AG09309 (cell line): ENCODE measurements around the gene KIFC3.

ENCODE experiments used
- DNase-seq: peaks from one replicate; pipeline ENCODE4 v3.0.0-alpha.2; 2010; ENCODE audit warnings: low read depth
- H3K4me3 ChIP-seq: 2 replicates; pipeline ENCODE4 v1.5.1; 2011; ENCODE audit warnings: mild to moderate bottlenecking, low read depth, low read length, moderate library complexity; ENCODE audit not compliant: control insufficient read depth
- TF ChIP-seq, protein P1 (sequence below): IDR thresholded peaks from 2 replicates; pipeline ENCODE4 v1.5.1; 2011; ENCODE audit warnings: mild to moderate bottlenecking, low read depth, low read length, inconsistent platforms; ENCODE audit not compliant: insufficient read depth, control insufficient read depth; ENCODE audit errors: missing control alignments

The KIFC3 gene

DNA sequence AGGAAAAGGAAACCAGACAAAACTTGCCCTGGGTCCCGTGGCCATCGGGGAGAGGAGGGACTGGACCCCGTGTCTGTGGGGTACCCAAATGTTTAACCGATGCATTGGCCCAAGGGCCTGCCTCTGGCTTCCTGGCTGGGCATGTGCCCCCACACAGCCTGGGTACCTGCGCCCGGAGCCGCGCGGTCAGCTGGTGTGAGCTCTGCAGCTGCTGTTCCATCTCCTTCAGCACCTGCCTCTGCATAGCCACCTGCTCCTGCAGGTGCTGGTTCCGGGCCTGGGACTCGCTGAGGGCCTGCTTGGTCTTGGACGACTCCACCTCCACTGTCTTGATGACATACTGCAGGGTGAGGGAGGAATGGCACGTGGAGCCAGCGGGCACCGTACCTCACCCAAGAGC, 31.9 kb downstream of the KIFC3 start:
- DNase-seq: no peak
- no peak overlapping the region for H3K4me3 ChIP-seq
- TF ChIP-seq, protein P1, sequence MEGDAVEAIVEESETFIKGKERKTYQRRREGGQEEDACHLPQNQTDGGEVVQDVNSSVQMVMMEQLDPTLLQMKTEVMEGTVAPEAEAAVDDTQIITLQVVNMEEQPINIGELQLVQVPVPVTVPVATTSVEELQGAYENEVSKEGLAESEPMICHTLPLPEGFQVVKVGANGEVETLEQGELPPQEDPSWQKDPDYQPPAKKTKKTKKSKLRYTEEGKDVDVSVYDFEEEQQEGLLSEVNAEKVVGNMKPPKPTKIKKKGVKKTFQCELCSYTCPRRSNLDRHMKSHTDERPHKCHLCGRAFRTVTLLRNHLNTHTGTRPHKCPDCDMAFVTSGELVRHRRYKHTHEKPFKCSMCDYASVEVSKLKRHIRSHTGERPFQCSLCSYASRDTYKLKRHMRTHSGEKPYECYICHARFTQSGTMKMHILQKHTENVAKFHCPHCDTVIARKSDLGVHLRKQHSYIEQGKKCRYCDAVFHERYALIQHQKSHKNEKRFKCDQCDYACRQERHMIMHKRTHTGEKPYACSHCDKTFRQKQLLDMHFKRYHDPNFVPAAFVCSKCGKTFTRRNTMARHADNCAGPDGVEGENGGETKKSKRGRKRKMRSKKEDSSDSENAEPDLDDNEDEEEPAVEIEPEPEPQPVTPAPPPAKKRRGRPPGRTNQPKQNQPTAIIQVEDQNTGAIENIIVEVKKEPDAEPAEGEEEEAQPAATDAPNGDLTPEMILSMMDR: no peak

DNA sequence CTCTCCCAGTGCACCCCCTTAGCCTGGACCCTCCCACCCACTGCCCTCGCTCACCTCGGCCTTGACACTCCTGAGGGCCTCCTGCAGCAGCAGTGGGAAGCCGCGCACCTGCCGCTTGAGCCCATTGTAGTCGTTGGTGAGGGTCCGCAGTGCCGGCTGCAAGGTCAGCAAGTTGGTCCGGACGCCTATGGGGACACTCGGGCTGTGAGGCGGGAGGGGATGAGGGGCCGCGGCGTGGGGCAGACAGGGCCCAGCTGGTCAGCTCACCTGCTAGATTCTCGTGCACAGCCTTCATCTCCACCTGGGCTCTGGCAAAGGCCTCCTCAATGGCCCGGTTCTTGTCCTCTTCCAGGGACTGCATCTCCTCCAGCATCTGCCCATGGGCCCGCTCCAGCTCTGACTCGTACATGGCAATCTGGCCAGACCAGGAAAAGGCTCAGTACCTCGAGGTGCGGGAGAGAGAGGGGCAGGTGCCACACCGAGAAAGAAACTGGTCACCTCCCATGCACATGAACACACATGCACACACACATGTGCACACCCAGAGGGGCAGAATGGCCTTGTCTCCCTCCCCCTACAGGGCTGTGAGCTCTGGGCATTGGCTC, 32.6 kb downstream of the KIFC3 start:
- TF ChIP-seq, protein P1: no peak
- no peak overlapping the region for H3K4me3 ChIP-seq
- DNase-seq: no peak

DNA sequence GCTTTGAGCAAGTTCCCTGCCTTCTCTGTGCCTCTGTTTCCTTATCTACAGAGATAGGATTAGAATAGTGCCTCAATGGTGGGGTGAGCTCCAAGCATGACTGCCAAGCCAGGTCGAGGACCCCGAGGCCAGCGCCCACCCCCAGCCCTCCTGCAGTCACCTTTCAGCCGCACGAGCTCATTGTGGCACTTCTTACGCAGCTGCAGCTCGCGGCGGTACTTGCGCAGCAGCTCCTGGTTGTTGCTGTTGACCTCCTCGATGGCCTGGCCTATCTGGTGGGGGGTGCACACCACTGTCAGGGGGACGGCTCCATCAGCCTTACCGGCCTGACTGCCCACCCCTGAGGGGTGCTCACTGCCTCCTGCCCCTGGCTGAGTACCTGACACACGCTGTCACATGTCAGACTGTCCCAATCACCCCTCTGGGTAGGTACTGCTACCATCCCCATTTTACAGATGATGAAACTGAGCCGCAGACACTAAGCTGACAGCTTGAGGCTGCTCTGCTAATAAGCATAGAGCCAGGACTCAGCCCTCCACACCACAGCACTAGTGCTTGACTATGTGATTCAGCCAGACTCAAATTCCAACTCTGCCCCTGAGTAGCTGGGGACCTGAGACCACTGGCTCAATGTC, 35.5 kb downstream of the KIFC3 start:
- TF ChIP-seq, protein P1: no peak
- no peak for DNase-seq
- no peak overlapping the region for H3K4me3 ChIP-seq

DNA sequence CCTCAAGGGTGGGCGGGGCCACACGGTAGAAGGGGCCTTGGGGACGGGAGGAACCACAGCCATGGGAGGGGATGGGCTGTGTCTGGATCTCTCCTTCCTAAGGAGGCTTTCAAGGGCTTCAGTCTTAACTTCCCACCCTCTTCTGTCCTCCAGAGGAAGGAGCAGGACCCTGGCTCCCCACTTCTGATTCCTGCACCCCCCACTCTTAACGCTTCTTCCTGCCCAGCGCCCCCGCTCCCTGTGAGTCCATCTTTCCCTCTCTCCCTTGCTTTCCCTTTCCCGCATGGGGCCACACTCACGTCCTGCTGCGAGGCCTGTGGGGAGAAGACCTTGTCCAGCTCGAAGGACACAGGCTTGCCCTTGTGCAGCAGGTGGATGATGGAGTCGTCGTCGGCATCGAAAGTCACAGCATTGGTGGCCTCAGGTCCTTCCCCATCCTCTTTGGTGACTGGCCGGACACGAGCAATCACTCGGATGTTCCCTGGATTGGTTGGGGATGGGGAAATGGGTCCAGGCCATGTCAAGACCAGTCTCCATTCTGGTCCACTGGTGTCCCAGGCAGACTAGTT, 37.0 kb downstream of the KIFC3 start:
- no peak overlapping the region for H3K4me3 ChIP-seq
- no peak for DNase-seq
- TF ChIP-seq, protein P1: no peak

DNA sequence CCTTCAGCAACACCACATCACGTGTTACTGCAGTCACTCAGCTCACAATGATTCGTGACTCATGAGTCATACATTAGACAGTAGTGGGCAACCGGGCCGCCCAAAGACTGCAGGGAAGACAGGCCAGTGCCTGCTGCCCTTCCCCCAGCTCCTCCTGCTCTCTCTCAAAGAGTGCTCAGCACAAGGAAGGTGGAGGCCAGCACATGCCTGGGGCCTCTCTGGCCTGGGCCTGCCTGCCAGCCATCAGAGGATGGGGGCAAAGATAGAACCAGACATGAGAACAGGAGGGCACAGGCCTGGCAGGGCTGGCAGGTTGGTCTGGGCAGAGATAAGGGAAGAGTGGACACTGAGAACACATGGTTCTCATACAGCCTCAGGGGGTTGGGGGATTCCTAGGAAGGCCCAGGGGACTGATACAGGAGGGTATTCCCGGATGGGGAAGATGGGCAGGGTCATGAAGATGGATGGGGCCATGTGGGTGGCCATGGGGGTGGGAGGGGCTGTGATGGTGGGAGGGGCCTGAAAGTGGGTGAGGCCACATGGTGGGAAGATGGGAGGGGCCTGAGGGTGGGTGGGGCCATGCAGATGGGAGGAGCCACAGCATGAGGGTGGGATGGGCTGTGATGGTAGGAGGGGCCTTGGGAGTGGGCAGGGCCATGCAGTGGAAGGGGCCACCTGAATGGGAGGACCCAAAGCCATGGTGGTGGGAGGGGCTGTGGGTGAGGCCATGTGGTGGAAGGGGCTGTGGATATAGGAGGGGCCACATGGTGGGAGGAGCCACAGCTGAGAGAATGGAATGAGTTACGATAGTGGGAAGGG, 37.7 kb downstream of the KIFC3 start:
- TF ChIP-seq, protein P1: no peak
- DNase-seq: peak; percentile 55
- no peak overlapping the region for H3K4me3 ChIP-seq

DNA sequence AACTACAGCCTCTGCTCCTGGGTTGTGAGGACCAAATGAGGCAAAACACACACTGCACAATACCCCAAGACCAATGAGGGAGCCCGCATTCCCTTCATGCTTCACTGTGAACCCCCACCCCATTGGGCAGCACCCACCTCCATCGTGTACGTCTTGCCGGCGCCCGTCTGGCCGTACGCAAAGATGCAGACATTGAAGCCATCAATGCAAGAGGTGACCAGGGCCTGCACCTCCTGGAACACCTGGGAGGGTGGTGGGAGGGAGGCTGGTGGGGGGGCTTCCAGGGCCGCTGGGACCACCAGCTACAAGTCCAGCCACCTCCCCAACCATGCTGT, 38.3 kb downstream of the KIFC3 start:
- TF ChIP-seq, protein P1: no peak
- H3K4me3 ChIP-seq: no peak overlapping the region
- DNase-seq: no peak
